Gastrocnemius medialis (tissue), 4 donors: Measurements from ENCODE around the gene TMEM229B. TPM values are rescaled to one million over a fixed set of nuclear protein-coding genes. Genes with fewer than 3 reads are reported as not detected.

Experiments used
- ATAC-seq, 2 donors: fragments of 150-250 bp; one replicate each; pipeline ENCODE4 v1.9.1; 2016
- DNase-seq, 2 donors: peaks; one replicate each; pipeline ENCODE4 v3.0.0-alpha.2; 2019
- H3K27ac ChIP-seq, 4 donors: fragments of 200-600 bp; sonication (generic); 1 replicate in 1 of 4; 2 replicates in 3 of 4; pipeline ENCODE4 v1.5.1; 2016 to 2018; ENCODE audit warnings: mild to moderate bottlenecking in 2 of 4, moderate library complexity in 1 of 4
- H3K27me3 ChIP-seq, 3 donors: fragments of 200-600 bp; sonication (generic) in 2 of 3; 1 replicate in 1 of 3; 2 replicates in 2 of 3; pipeline versions ENCODE4 v1.5.1 to v1.6.0; 2016 to 2019; ENCODE audit warnings: mild to moderate bottlenecking in 1 of 3, moderate library complexity in 1 of 3
- H3K36me3 ChIP-seq, 2 donors: fragments of 200-600 bp; sonication (generic) in 1 of 2; one replicate each; pipeline ENCODE4 v1.5.1; 2017 to 2018
- H3K4me1 ChIP-seq, 2 donors: fragments of 200-600 bp; sonication (generic) in 1 of 2; one replicate each; pipeline ENCODE4 v1.5.1; 2016 to 2017; ENCODE audit warnings: mild to moderate bottlenecking in 2 of 2
- H3K4me3 ChIP-seq, 4 donors: fragments of 200-600 bp; sonication (generic) in 3 of 4; 1 replicate in 1 of 4; 2 replicates in 3 of 4; pipeline ENCODE4 v1.5.1; 2016 to 2019; ENCODE audit warnings: mild to moderate bottlenecking in 2 of 4
- H3K9me3 ChIP-seq, 3 donors: fragments of 200-600 bp; sonication (generic) in 2 of 3; 1 replicate in 1 of 3; 2 replicates in 2 of 3; pipeline ENCODE4 v1.5.1; 2016 to 2019
- CTCF ChIP-seq, 5 experiments: fragments of 450-650 bp in 3 of 5; fragments of 200-600 bp in 2 of 5; sonication (generic) in 2 of 5; IDR thresholded peaks in 4 of 5; conservative IDR thresholded peaks in 1 of 5; 1 replicate in 4 of 5; 2 replicates in 1 of 5; pipeline ENCODE4 v1.5.1; 2016 to 2019; ENCODE audit warnings: antibody characterized with exemption in 5 of 5, mild to moderate bottlenecking in 3 of 5, moderate library complexity in 3 of 5
- POLR2A ChIP-seq, 2 donors: fragments of 450-650 bp; IDR thresholded peaks; one replicate each; pipeline ENCODE4 v1.6.1; 2017; ENCODE audit warnings: antibody characterized with exemption in 2 of 2, mild to moderate bottlenecking in 2 of 2, moderate library complexity in 2 of 2
- in situ Hi-C, 4 donors: fragments of 200-750 bp; cut with MboI; loops; one replicate each; pipeline versions ENCODE4 v1.15.0 to v1.8.0; 2017; ENCODE audit warnings: low sequenced_read_pairs in 4 of 4
- intact Hi-C: fragments of 100-400 bp; cut with DNase I; formaldehyde crosslinking; loops from one replicate; pipeline ENCODE4 v1.15.1; 2023; ENCODE audit warnings: low total_unique reads
- microRNA-seq, 2 donors: library from miRNA; unstranded; fragments of <30 nt; microRNA quantifications; one replicate each; pipeline ENCODE4, GENCODE V29; 2016; ENCODE audit warnings: borderline replicate concordance in 2 of 2
- total RNA-seq, 4 donors: library from RNA; depleted of rRNA; stranded (reverse); fragments of >200 nt; gene quantifications; one replicate each; pipeline versions ENCODE4 v1.1.0 to v1.2.3, GENCODE V29; 2016

TMEM229B gene
- total RNA-seq, 4 donors from 2014 or later = 0.07 to 3.3 (median 0.20) TPM; not detected in 1

GRCh38 chr14:67425608-67426007 lies 62.9 kb downstream of the TMEM229B start:
- TF ChIP-seq POLR2A (IDR thresholded peaks at IDR 0.05) = no peak
- Histone ChIP-seq H3K27me3 (peaks cover 0 to 8% (median 3%) of the 10 kb centered on the region in 3 donors), H3K9me3 (no peaks in the 10 kb centered on the region), H3K4me1 (no peaks in the 10 kb centered on the region), H3K27ac (no peak overlapping the region), H3K36me3 (no peaks in the 10 kb centered on the region), H3K4me3 (no peak overlapping the region)
- in situ Hi-C loops = loop anchor here (5.0 to 25.0 kb wide), 5 partner anchors 139 to 287 kb away; partner anchors contain the start of gene RDH12 (in 3 of the 4)
- ATAC-seq (no peak), DNase-seq (no peak)
- intact Hi-C loops = loop anchor here (5.0 to 10.0 kb wide), 3 partner anchors 62 to 277 kb away; partner anchors contain the start of genes RDH12 and TMEM229B

- in situ Hi-C loops = loop anchor here (10.0 kb wide), 3 partner anchors 140 to 280 kb away; partner anchors contain the start of gene RDH12 (in 1 of the 4)
- no peaks in the 10 kb centered on the region for H3K4me1 ChIP-seq
- no peaks in the 10 kb centered on the region for H3K9me3 ChIP-seq
- TF ChIP-seq CTCF (IDR thresholded peaks at IDR 0.05 in 4 of 5, conservative IDR thresholded peaks at IDR 0.05 in 1 of 5) = no peak
- TF ChIP-seq POLR2A (IDR thresholded peaks at IDR 0.05) = no peak
- intact Hi-C loops = loop anchor here (10.0 kb wide), 1 partner anchor 100 kb away; no protein-coding TSS in a partner anchor
- H3K4me3 ChIP-seq = no peak overlapping the region
- ATAC-seq (no peak), DNase-seq (no peak)
- no peak overlapping the region for H3K27ac ChIP-seq
- H3K27me3 ChIP-seq = peaks cover 0 to 8% (median 3%) of the 10 kb centered on the region in 3 donors
- H3K36me3 ChIP-seq = no peaks in the 10 kb centered on the region
These were observed 64.0 kb downstream of the TMEM229B start for GRCh38 chr14:67424539-67424938.

GRCh38 chr14:67423424-67423823 lies 65.1 kb downstream of the TMEM229B start:
- no peak overlapping the region for H3K4me3 ChIP-seq
- in situ Hi-C loops (loop anchor here (10.0 kb wide), 3 partner anchors 141 to 281 kb away; partner anchors contain the start of gene RDH12 (in 1 of the 4)), intact Hi-C loops (loop anchor here (10.0 kb wide), 1 partner anchor 101 kb away; no protein-coding TSS in a partner anchor)
- no peaks in the 10 kb centered on the region for H3K4me1 ChIP-seq
- no peaks in the 10 kb centered on the region for H3K36me3 ChIP-seq
- H3K27ac ChIP-seq = no peak overlapping the region
- DNase-seq = no peak
- peaks cover 0 to 8% (median 3%) of the 10 kb centered on the region in 3 donors for H3K27me3 ChIP-seq
- TF ChIP-seq CTCF (IDR thresholded peaks at IDR 0.05 in 4 of 5, conservative IDR thresholded peaks at IDR 0.05 in 1 of 5) = no peak
- no peaks in the 10 kb centered on the region for H3K9me3 ChIP-seq
- ATAC-seq = no peak

GRCh38 chr14:67421356-67422224 lies 66.9 kb downstream of the TMEM229B start:
- ATAC-seq (no peak), DNase-seq (no peak)
- TF ChIP-seq CTCF (IDR thresholded peaks at IDR 0.05 in 4 of 5, conservative IDR thresholded peaks at IDR 0.05 in 1 of 5) (no peak), POLR2A (IDR thresholded peaks at IDR 0.05) (no peak)
- Histone ChIP-seq H3K4me1 (no peaks in the 10 kb centered on the region), H3K36me3 (no peaks in the 10 kb centered on the region), H3K9me3 (no peaks in the 10 kb centered on the region), H3K4me3 (no peak overlapping the region), H3K27me3 (peaks cover 0 to 8% (median 3%) of the 10 kb centered on the region in 3 donors), H3K27ac (no peak overlapping the region)
- in situ Hi-C loops (loop anchor here (10.0 kb wide), 3 partner anchors 143 to 283 kb away; partner anchors contain the start of gene RDH12 (in 1 of the 4)), intact Hi-C loops (loop anchor here (10.0 kb wide), 1 partner anchor 103 kb away; no protein-coding TSS in a partner anchor)

Small RNAs within 50 kb of the gene (microRNA-seq; reads per million reads assigned to microRNA genes)
- 0 reads per million in 2 donors for gene MIR5694

Other genes with a start within 250 kb of the TMEM229B start
- 10 to 100 TPM; 15.5 to 24.1 (median 18.5) TPM for gene PALS1, start 247.3 kb downstream of the TMEM229B start, total RNA-seq
- 100 to 1,000 TPM in 1 of 4 donors, 10 to 100 TPM in 3; 69.8 to 126 (median 73.3) TPM for gene ATP6V1D, start 128.9 kb downstream of the TMEM229B start, total RNA-seq
- gene EIF2S1, start 128.4 kb downstream of the TMEM229B start, total RNA-seq = 100 to 1,000 TPM in 3 of 4 donors, 10 to 100 TPM in 1; 87.7 to 164 (median 129) TPM
- under 1 TPM in 2 of 4 donors, not detected in 2; 0.44 to 0.94 TPM for gene PLEK2, start 76.6 kb downstream of the TMEM229B start, total RNA-seq
- 1 to 10 TPM in 3 of 4 donors, under 1 TPM in 1; 0.75 to 3.4 (median 2.5) TPM for gene PLEKHH1, start 44.6 kb upstream of the TMEM229B start, total RNA-seq
- gene PIGH, start 111.5 kb upstream of the TMEM229B start, total RNA-seq = 10 to 100 TPM; 27.8 to 48.5 (median 35.3) TPM
- 100 to 1,000 TPM in 2 of 4 donors, 1 to 10 TPM in 2; 4.0 to 662 (median 152) TPM for gene ARG2, start 131.2 kb upstream of the TMEM229B start, total RNA-seq
- 10 to 100 TPM; 33.7 to 69.1 (median 52.8) TPM for gene VTI1B, start 185.9 kb upstream of the TMEM229B start, total RNA-seq
- 1 to 10 TPM; 6.6 to 8.3 (median 7.5) TPM for gene RDH11, start 207.0 kb upstream of the TMEM229B start, total RNA-seq
- gene RDH12, start 213.2 kb upstream of the TMEM229B start, total RNA-seq = under 1 TPM in 1 of 4 donors, not detected in 3; 0.13 TPM